HG02852 (cell line): ENCODE results near the gene CCDC57.

Experiments
- ATAC-seq: cut with Tn5 transposase; IDR thresholded peaks from one replicate; pipeline ENCODE4 v1.9.1; 2021; ENCODE audit warnings: mild to moderate bottlenecking, moderate library complexity; ENCODE audit not compliant: unreplicated experiment

CCDC57 gene

GRCh38 chr17:82065638-82066303 lies 146.9 kb downstream of the CCDC57 start, which contains the start of gene DUS1L:
Gene DUS1L, minus strand, starts transcription at chr17:82065804. Its CDS starts 745 bp downstream, at chr17:82065059.
- peak; percentile 47 for ATAC-seq

GRCh38 chr17:82065193-82065637 lies 147.4 kb downstream of the CCDC57 start:
- ATAC-seq = no peak

- no peak for ATAC-seq
These were observed 148.0 kb downstream of the CCDC57 start for GRCh38 chr17:82064433-82065192.

GRCh38 chr17:82063424-82064415 lies 148.9 kb downstream of the CCDC57 start:
- no peak for ATAC-seq

GRCh38 chr17:82062984-82063368 lies 149.7 kb downstream of the CCDC57 start:
- no peak for ATAC-seq

GRCh38 chr17:82062076-82062983 lies 150.3 kb downstream of the CCDC57 start:
- ATAC-seq = no peak

GRCh38 chr17:82061047-82061925 lies 151.4 kb downstream of the CCDC57 start:
- no peak for ATAC-seq

GRCh38 chr17:82060614-82061013 lies 152.0 kb downstream of the CCDC57 start:
- ATAC-seq = no peak

- no peak for ATAC-seq
These were observed 152.7 kb downstream of the CCDC57 start for GRCh38 chr17:82060001-82060380.

GRCh38 chr17:82059272-82060000 lies 153.2 kb downstream of the CCDC57 start:
- ATAC-seq = no peak

- ATAC-seq = no peak
These were observed 153.8 kb downstream of the CCDC57 start for GRCh38 chr17:82058855-82059249.

GRCh38 chr17:82058230-82058854 lies 154.3 kb downstream of the CCDC57 start:
- ATAC-seq = no peak

GRCh38 chr17:82056729-82057621 lies 155.7 kb downstream of the CCDC57 start:
- no peak for ATAC-seq

- no peak for ATAC-seq
These were observed 156.5 kb downstream of the CCDC57 start for GRCh38 chr17:82055965-82056728.

- ATAC-seq = no peak
These were observed 157.3 kb downstream of the CCDC57 start for GRCh38 chr17:82055023-82055964.
